GM21447 (cell line): Measurements from ENCODE around the gene ABCC1.
A peak's percentile ranks its signal among the peaks of the same experiment; 100 is the strongest.
"Not testable (repeated sequence)": the region's sequence is repeated elsewhere in the genome, so short reads cannot be mapped to it uniquely, and the experiment has no call there.

Source experiments
- ATAC-seq: cut with Tn5 transposase; IDR thresholded peaks from one replicate; pipeline ENCODE4 v1.9.1; 2021; ENCODE audit not compliant: unreplicated experiment

Gene ABCC1

GRCh38 chr16:15949210-15950160 is at the start of gene ABCC1:
ABCC1 (plus strand) TSS chr16:15949616; CDS start chr16:15949752, 136 bp downstream.
- no peak for ATAC-seq

- ATAC-seq, result no peak
These were observed 49.1 kb upstream of the ABCC1 start for GRCh38 chr16:15900357-15900756.

GRCh38 chr16:15900901-15901500 is 48.4 kb upstream of the ABCC1 start:
- no peak for ATAC-seq

GRCh38 chr16:15903960-15904359 is 45.5 kb upstream of the ABCC1 start:
- no peak for ATAC-seq

GRCh38 chr16:15906439-15906838 is 43.0 kb upstream of the ABCC1 start:
- ATAC-seq, result no peak

GRCh38 chr16:15907863-15908478 is 41.4 kb upstream of the ABCC1 start:
- ATAC-seq, result peak; percentile 98

GRCh38 chr16:15911198-15911597 is 38.2 kb upstream of the ABCC1 start:
- no peak for ATAC-seq

- ATAC-seq, result no peak
These were observed 36.2 kb upstream of the ABCC1 start for GRCh38 chr16:15913046-15913698.

GRCh38 chr16:15915555-15916081 is 33.8 kb upstream of the ABCC1 start:
- no peak for ATAC-seq

GRCh38 chr16:15916323-15916722 is 33.1 kb upstream of the ABCC1 start:
- ATAC-seq, result no peak

GRCh38 chr16:15918314-15918713 is 31.1 kb upstream of the ABCC1 start:
- ATAC-seq, result not testable (repeated sequence)

GRCh38 chr16:15919331-15919730 is 30.1 kb upstream of the ABCC1 start:
- ATAC-seq, result no peak

GRCh38 chr16:15924996-15925395 is 24.4 kb upstream of the ABCC1 start:
- ATAC-seq, result no peak

- no peak for ATAC-seq
These were observed 23.8 kb upstream of the ABCC1 start for GRCh38 chr16:15925631-15926030.

GRCh38 chr16:15928261-15929104 is 20.9 kb upstream of the ABCC1 start:
- ATAC-seq, result no peak

GRCh38 chr16:15932939-15933338 is 16.5 kb upstream of the ABCC1 start:
- no peak for ATAC-seq

- no peak for ATAC-seq
These were observed 15.6 kb upstream of the ABCC1 start for GRCh38 chr16:15933781-15934180.

- no peak for ATAC-seq
These were observed 14.4 kb upstream of the ABCC1 start for GRCh38 chr16:15934991-15935390.

GRCh38 chr16:15936809-15937208 is 12.6 kb upstream of the ABCC1 start:
- ATAC-seq, result not testable (repeated sequence)
